Endothelial cell of umbilical vein (primary cell): ENCODE measurements around the gene NFYA.

Experiments
- EZH2 ChIP-seq: IDR thresholded peaks from 2 replicates; pipeline ENCODE4 v1.6.1; 2012; ENCODE audit warnings: borderline replicate concordance, low read depth, mild to moderate bottlenecking, moderate library complexity, low read length, inconsistent platforms; ENCODE audit not compliant: severe bottlenecking
- POLR2A ChIP-seq: IDR thresholded peaks from 2 replicates; pipeline ENCODE4 v1.6.1; 2012; ENCODE audit warnings: low read depth, mild to moderate bottlenecking, control low read depth, low read length
- POLR2AphosphoS5 ChIP-seq: IDR thresholded peaks from 2 replicates; pipeline ENCODE4 v1.6.1; 2012; ENCODE audit warnings: low read depth, mild to moderate bottlenecking, control low read depth, low read length, moderate library complexity; ENCODE audit not compliant: insufficient read depth
- TF ChIP-seq, protein P1 (sequence below), 2 donors: IDR thresholded peaks; 1 replicate in 1 of 2; 2 replicates in 1 of 2; pipeline ENCODE4 v1.5.1; 2011; ENCODE audit warnings: low read length in 2 of 2, mild to moderate bottlenecking in 2 of 2, moderate library complexity in 2 of 2, control low read depth in 1 of 2, inconsistent platforms in 1 of 2, low read depth in 1 of 2; ENCODE audit not compliant: insufficient read depth in 1 of 2; ENCODE audit errors: extremely low read depth in 1 of 2

DNA sequence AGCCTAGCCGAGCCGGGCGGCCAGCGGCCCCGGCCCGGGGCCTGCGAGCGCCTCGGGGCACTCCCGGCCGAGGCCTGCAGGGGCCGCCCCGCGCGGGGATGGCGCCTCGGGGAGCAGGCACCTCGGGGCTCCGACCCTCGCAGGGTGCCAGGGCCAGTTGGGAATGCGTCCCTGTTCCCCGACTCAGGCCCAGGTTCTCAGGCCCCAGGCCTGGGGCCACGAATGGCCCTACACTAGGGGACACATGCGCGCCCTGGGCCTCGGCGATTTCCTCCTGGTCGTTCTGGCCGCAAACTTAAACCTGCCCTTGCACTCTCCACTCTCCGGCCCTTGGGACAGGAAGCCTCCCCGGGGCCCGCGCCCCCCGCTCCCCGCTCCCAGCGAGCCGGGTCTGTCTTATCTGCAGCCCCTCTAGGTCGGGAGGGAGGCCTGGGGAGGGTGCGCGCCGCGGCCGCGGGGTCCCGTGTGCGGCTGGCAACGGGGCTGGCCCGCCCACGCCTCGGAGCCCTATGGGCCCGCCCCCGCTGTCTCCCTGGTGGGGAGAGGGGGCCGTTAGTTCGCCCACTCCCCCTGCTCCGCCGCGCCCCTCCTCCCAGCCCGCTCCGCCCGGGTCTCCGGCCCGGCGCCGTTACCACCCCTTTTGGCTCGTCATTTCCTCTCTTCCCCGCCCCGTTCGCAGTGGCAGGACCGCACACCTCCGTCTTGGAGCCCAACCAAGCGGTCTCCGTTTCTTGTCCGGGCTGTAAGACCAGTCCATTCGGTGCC is 611 bp downstream of the NFYA start:
- TF ChIP-seq POLR2A (peak; percentile 92), EZH2 (no peak), POLR2AphosphoS5 (peak; percentile 85)
- TF ChIP-seq, protein P1, sequence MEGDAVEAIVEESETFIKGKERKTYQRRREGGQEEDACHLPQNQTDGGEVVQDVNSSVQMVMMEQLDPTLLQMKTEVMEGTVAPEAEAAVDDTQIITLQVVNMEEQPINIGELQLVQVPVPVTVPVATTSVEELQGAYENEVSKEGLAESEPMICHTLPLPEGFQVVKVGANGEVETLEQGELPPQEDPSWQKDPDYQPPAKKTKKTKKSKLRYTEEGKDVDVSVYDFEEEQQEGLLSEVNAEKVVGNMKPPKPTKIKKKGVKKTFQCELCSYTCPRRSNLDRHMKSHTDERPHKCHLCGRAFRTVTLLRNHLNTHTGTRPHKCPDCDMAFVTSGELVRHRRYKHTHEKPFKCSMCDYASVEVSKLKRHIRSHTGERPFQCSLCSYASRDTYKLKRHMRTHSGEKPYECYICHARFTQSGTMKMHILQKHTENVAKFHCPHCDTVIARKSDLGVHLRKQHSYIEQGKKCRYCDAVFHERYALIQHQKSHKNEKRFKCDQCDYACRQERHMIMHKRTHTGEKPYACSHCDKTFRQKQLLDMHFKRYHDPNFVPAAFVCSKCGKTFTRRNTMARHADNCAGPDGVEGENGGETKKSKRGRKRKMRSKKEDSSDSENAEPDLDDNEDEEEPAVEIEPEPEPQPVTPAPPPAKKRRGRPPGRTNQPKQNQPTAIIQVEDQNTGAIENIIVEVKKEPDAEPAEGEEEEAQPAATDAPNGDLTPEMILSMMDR (IDR thresholded peaks at IDR 0.05; ENCODE audit: extremely low read depth in 1 of 2, insufficient read depth in 1 of 2, low read depth in 1 of 2, low read length in 2 of 2): peak; percentile 11 to 29
